PC-9 (cell line): ENCODE results near the gene KIAA1958. TPM values are rescaled to one million over a fixed set of nuclear protein-coding genes. Genes with fewer than 3 reads are reported as not detected.

Experiments
- BruUV-seq: library from RNA; stranded (reverse); fragments of 400-500 nt; replicated peaks from 2 replicates; lab custom pipeline; 2021; lab: Mats Ljungman, UMichigan
- CTCF ChIA-PET: fragments of 300-600 bp; sonication (Branson Sonifier 250); formaldehyde crosslinking; loops from one replicate; lab custom pipeline; 2022; ENCODE audit warnings: antibody characterized with exemption; lab: Charles Lee
- POLR2A ChIA-PET: fragments of 300-600 bp; sonication (Branson Sonifier 250); formaldehyde crosslinking; loops from one replicate; lab custom pipeline; 2022; ENCODE audit warnings: antibody characterized with exemption; ENCODE audit not compliant: unreplicated experiment; lab: Charles Lee
- DNase-seq, 2 experiments: peaks; one replicate each; pipeline versions ENCODE4 v3.0.0 to v3.0.0-alpha.2; 2015 to 2022; ENCODE audit warnings: mixed read lengths in 1 of 2
- H2AFZ ChIP-seq: fragments of 200-600 bp; sonication (generic); 2 replicates; pipeline ENCODE4 v1.8.1; 2017; ENCODE audit warnings: antibody characterized with exemption
- H3F3A ChIP-seq: fragments of 200-600 bp; sonication (generic); 2 replicates; pipeline ENCODE4 v1.8.1; 2017; ENCODE audit warnings: antibody characterized with exemption, mild to moderate bottlenecking, low read depth; ENCODE audit not compliant: insufficient read depth
- H3K27ac ChIP-seq: fragments of 200-600 bp; sonication (generic); 2 replicates; pipeline ENCODE4 v1.6.1; 2016; ENCODE audit warnings: mixed run types
- H3K27me3 ChIP-seq: fragments of 200-600 bp; sonication (generic); 2 replicates; pipeline ENCODE4 v1.6.1; 2016; ENCODE audit warnings: low read depth, mixed run types; ENCODE audit not compliant: insufficient read depth
- H3K36me3 ChIP-seq: fragments of 200-600 bp; sonication (generic); 2 replicates; pipeline ENCODE4 v1.6.1; 2016; ENCODE audit warnings: low read depth, mixed run types
- H3K4me1 ChIP-seq: fragments of 200-600 bp; sonication (generic); replicated peaks from 2 replicates; pipeline ENCODE4 v1.6.1; 2016; ENCODE audit warnings: mixed run types; ENCODE audit not compliant: insufficient read depth
- H3K4me2 ChIP-seq: fragments of 200-600 bp; sonication (generic); 2 replicates; pipeline ENCODE4 v1.6.1; 2017; ENCODE audit warnings: mixed run types
- H3K4me3 ChIP-seq: fragments of 200-600 bp; sonication (generic); 2 replicates; pipeline ENCODE4 v1.6.1; 2016; ENCODE audit warnings: mixed run types
- H3K79me2 ChIP-seq: fragments of 200-600 bp; sonication (generic); 2 replicates; pipeline ENCODE4 v1.6.1; 2017; ENCODE audit warnings: low read depth, mixed run types
- H3K9me2 ChIP-seq: fragments of 200-600 bp; sonication (generic); 2 replicates; pipeline ENCODE4 v1.8.1; 2017; ENCODE audit warnings: mild to moderate bottlenecking; ENCODE audit not compliant: insufficient read depth
- H3K9me3 ChIP-seq: fragments of 200-600 bp; sonication (generic); 2 replicates; pipeline ENCODE4 v1.8.1; 2016; ENCODE audit warnings: low read depth; ENCODE audit not compliant: insufficient read depth
- H4K20me1 ChIP-seq: fragments of 200-600 bp; sonication (generic); 2 replicates; pipeline ENCODE4 v1.8.1; 2017; ENCODE audit not compliant: insufficient read depth
- CTCF ChIP-seq: fragments of 200-600 bp; sonication (generic); conservative IDR thresholded peaks from 2 replicates; pipeline ENCODE4 v1.6.1; 2017; ENCODE audit warnings: mixed run types, antibody characterized with exemption, mild to moderate bottlenecking, moderate library complexity
- EZH2 ChIP-seq: fragments of 200-600 bp; sonication (generic); IDR thresholded peaks from 2 replicates; pipeline ENCODE4 v1.8.0; 2017; ENCODE audit warnings: antibody characterized with exemption, low read depth
- intact Hi-C: fragments of 100-400 bp; cut with micrococcal nuclease; formaldehyde crosslinking; loops from one replicate; pipeline ENCODE4 v1.10.0; 2022; ENCODE audit not compliant: unreplicated experiment
- total RNA-seq: library from RNA; stranded (reverse); gene quantifications from 2 replicates; pipeline ENCODE4 v1.2.3, GENCODE V29; 2021

Gene KIAA1958
- total RNA-seq, 1 experiment from 2014 or later = 19.5 TPM

GRCh38 chr9:112555101-112555643, 68.5 kb downstream of the KIAA1958 start:
- H3K4me1 ChIP-seq = peaks cover 27% of the 10 kb centered on the region
- intact Hi-C loops = loop anchor here (5.0 kb wide), 1 partner anchor 197 kb away; the partner anchor contains the start of gene SNX30

GRCh38 chr9:112555844-112556482, 69.3 kb downstream of the KIAA1958 start:
- H3K4me1 ChIP-seq = peaks cover 27% of the 10 kb centered on the region
- no peaks in the 10 kb centered on the region for H3K9me2 ChIP-seq
- no peaks in the 10 kb centered on the region for H3K9me3 ChIP-seq
- no peak overlapping the region for H3K4me3 ChIP-seq
- H3K27me3 ChIP-seq = no peaks in the 10 kb centered on the region
- 0 out of 2 replicates have a peak, but pooled peaks cover 8% of the 10 kb centered on the region for H3K79me2 ChIP-seq
- H4K20me1 ChIP-seq = no peaks in the 10 kb centered on the region
- BruUV-seq = TSS peak; percentile 85
- CTCF ChIA-PET = no interaction called here
- no peaks in the 10 kb centered on the region for H3F3A ChIP-seq
- 0 out of 2 replicates have a peak overlapping the region, but pooled peaks have one; percentile 22 for H2AFZ ChIP-seq
- peak overlapping the region; percentile 49 for H3K27ac ChIP-seq
- H3K4me2 ChIP-seq = peak overlapping the region; percentile 20
- POLR2A ChIA-PET = no interaction called here
- DNase-seq = no peak
- H3K36me3 ChIP-seq = no peaks in the 10 kb centered on the region
- intact Hi-C loops = loop anchor here (2.0 to 5.0 kb wide), 2 partner anchors 69 to 196 kb away; partner anchors contain the start of genes KIAA1958 and SNX30
- no peak for TF ChIP-seq EZH2
- no peak for TF ChIP-seq CTCF

More at GRCh38 chr9:112555101-112555643, 68.5 kb downstream of the KIAA1958 start:
- H3K4me2 ChIP-seq = no peak overlapping the region
- peak in 1 of 2 experiments; percentile 40 for DNase-seq
- H3K27ac ChIP-seq = peak overlapping the region; percentile 9; the same call in 1 of the 2 replicates
- H3K79me2 ChIP-seq = 0 out of 2 replicates have a peak, but pooled peaks cover 8% of the 10 kb centered on the region
- BruUV-seq = no TSS peak
- no peak overlapping the region for H3K4me3 ChIP-seq
- no peaks in the 10 kb centered on the region for H3K9me3 ChIP-seq
- no peak for TF ChIP-seq CTCF
- TF ChIP-seq EZH2 = no peak
- no peaks in the 10 kb centered on the region for H3K27me3 ChIP-seq
- H2AFZ ChIP-seq = no peak overlapping the region
- no peaks in the 10 kb centered on the region for H4K20me1 ChIP-seq
- H3K9me2 ChIP-seq = no peaks in the 10 kb centered on the region
- CTCF ChIA-PET = no interaction called here
- POLR2A ChIA-PET = interaction anchor here (0.6 kb wide), 1 partner anchor 1149 kb away, joined by 4 read pairs; no protein-coding TSS in a partner anchor
- H3K36me3 ChIP-seq = no peaks in the 10 kb centered on the region
- no peaks in the 10 kb centered on the region for H3F3A ChIP-seq

- Histone ChIP-seq H2AFZ (0 out of 2 replicates have a peak overlapping the region, but pooled peaks have one; percentile 22), H3K36me3 (no peaks in the 10 kb centered on the region), H3K27ac (peak overlapping the region; percentile 49), H3K27me3 (no peaks in the 10 kb centered on the region), H3K79me2 (0 out of 2 replicates have a peak, but pooled peaks cover 8% of the 10 kb centered on the region), H3K4me1 (peaks cover 27% of the 10 kb centered on the region), H3K4me3 (no peak overlapping the region), H3F3A (no peaks in the 10 kb centered on the region), H3K4me2 (peak overlapping the region; percentile 20), H3K9me3 (no peaks in the 10 kb centered on the region), H3K9me2 (no peaks in the 10 kb centered on the region), H4K20me1 (no peaks in the 10 kb centered on the region)
- DNase-seq = peak; percentile 64 to 74
- ChIA-PET POLR2A (interaction anchor here (0.8 kb wide), 1 partner anchor 665 kb away, joined by 7 read pairs; no protein-coding TSS in a partner anchor), CTCF (no interaction called here)
- BruUV-seq = TSS peak; percentile 94
- intact Hi-C loops = loop anchor here (2.0 to 5.0 kb wide), 2 partner anchors 70 to 196 kb away; partner anchors contain the start of genes KIAA1958 and SNX30
- TF ChIP-seq CTCF (no peak), EZH2 (no peak)
Observed at GRCh38 chr9:112556497-112557442, 70.1 kb downstream of the KIAA1958 start.
